Posterior cingulate gyrus (tissue), 11 donors: ENCODE results near the gene SAMHD1.
"Not testable (repeated sequence)": the region's sequence is repeated elsewhere in the genome, so short reads cannot be mapped to it uniquely, and the experiment has no call there.

Experiments
- DNase-seq, 10 donors: peaks; one replicate each; pipeline versions ENCODE4 v3.0.0 to v3.0.0-alpha.2; 2020 to 2021; ENCODE audit warnings: mixed read lengths in 3 of 10
- intact Hi-C: fragments of 100-400 bp; cut with DNase I; formaldehyde crosslinking; loops from one replicate; pipeline ENCODE4 v1.15.1; 2023

SAMHD1 gene

DNA sequence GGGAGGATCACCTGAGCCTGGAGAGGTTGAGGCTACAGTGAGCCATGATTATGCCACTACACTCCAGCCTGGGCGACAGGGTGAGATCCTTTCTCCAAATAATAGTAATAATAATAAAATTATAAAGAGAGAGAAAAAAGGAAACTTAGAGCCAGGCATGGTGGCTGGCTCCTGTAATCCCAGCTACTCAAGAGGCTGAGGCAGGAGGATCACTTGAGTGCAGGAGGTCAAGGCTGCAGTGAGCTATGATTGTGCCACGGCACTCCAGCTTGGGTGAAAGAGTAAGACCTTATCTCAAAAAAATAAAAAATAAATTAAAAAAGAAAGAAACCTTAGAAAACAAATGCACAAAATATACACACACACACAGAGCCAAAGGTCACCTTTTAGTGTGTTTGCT lies 5.2 kb upstream of the SAMHD1 start:
- intact Hi-C loops: no loop called here
- DNase-seq: no peak

DNA sequence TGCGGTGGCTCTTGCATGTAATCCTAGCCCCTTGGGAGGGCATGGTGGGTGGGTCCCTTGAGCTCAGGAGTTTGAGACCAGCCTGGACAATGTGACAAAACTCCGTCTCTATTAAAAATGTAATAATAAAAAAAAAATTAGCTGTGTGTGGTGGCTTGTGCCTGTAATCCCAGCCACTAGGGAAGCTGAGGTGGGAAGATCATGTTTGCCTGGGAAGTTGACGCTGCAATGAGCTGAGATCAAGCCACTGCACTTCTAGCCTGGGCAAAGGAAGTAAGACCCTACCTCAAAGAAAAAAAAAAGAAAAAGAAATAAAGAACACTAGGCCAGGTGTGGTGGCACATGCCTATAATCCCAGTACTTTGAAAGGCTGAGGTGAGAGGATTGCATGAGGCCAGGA lies 4.5 kb upstream of the SAMHD1 start:
- DNase-seq: no peak
- intact Hi-C loops: no loop called here

DNA sequence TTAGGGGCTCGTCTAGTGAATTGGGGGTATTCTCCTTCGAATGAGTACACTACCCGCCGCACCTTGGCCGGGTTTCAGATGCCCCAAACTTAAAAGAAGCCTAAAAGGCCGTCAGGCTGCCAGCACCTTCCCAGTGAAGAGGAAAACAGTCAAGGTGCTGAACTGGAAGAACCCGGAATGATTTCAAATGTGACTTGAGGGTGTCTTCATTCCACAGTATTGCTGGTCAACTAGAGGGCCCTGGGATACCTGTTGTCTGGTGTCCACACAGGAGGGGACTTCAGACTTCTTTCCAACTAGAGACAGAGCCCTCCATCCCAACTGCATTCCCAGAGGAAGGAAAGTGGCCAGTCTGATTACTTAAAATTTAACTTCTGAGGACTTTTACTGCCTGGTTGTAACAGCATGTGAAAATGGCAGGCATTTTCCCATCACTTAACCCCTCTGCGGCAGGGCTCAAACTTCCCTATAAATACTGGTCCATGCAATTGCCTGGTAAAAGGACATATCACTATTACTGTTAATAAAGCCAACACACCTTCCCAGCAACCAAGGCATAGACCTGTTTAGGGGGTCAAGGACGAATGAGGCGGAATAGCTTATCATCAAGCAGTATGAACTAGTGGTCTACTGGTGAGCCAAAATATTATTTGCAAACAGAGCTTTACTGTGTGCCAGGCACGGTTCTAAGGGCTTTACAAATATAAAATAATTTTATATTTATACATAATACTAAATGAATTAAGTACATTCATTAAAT lies 651 bp upstream of the SAMHD1 start:
- intact Hi-C loops: no loop called here
- no peak for DNase-seq

DNA sequence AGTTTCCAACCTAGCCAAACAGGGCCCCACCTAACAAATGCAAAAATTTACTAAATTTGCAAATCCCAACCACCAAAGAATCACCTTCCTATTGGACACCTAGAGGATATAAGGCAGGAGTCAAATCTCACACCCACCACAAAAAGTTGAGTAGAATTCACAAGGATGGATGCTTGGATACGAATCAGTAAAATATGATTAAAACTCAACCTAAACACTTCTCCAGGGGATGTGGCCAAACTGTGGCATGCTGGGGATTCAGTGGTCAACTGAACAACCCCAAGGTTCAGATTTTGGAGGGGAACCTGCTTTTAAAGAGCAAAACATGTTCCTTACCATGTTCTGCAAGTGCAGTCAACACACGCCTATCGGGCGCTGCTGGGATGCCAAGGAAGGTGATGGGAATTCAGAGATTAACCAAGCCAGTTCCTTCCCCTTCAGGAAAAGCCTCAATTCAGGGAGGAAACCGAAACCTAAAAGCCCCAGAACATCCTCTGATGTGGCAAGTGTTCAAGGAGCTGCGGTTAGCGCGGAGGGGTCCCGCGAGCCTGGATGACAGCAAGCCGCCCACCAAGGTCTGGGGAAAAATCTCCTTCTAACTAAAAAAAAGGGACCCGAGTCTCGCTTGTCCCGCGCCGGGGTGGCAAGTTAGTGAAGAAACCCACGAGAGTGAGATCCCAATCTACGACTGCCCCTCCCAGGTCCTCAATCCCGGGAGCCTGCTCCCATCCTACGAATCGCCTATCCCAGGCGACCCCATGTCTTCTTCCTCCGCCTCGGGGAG lies 902 bp downstream of the SAMHD1 start:
- intact Hi-C loops: loop anchor here (1.0 kb wide), 1 partner anchor 146 kb away; no protein-coding TSS in a partner anchor

DNA sequence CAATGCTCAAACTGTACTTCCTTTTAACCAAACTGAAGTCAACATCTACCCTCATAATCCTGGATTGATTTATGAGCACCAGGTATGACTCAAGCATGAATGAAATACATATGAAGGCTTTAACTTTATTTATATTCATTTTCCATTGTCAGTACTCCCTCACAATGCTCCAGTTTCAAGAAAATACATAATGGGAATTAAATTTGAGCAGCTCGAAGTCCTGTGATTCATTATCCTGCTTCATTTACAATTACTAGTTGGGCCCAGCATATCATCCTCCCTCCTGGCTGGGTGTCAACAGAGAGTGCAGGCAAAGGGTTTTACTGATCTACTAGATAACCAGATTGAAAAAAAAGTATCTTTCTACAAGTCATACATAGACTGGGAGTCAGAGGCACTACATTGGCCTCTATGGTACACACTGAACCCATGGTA lies 10.1 kb downstream of the SAMHD1 start:
- DNase-seq: no peak
- intact Hi-C loops: no loop called here

More for the DNA sequence above, 902 bp downstream of the SAMHD1 start:
- DNase-seq: peak in 6 of 10 donors; percentile 6 to 86 (median 21)

DNA sequence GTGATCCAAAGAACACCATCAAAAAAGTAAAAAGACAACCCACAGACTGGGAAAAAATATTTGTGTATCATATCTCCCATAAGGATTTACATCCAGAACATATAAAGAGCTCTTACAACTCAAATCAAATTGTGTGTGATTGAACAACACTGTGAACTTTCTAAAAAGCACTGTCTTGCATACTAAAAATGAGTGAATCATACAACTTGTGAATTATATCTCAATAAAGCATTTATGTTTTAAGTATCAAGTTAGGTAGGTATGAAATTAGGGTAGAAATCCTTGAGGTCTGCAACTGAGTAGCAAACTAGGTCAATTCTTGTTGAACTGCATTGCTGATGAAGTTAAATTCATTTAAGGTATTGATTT lies 14.1 kb downstream of the SAMHD1 start:
- intact Hi-C loops: no loop called here
- no peak for DNase-seq

DNA sequence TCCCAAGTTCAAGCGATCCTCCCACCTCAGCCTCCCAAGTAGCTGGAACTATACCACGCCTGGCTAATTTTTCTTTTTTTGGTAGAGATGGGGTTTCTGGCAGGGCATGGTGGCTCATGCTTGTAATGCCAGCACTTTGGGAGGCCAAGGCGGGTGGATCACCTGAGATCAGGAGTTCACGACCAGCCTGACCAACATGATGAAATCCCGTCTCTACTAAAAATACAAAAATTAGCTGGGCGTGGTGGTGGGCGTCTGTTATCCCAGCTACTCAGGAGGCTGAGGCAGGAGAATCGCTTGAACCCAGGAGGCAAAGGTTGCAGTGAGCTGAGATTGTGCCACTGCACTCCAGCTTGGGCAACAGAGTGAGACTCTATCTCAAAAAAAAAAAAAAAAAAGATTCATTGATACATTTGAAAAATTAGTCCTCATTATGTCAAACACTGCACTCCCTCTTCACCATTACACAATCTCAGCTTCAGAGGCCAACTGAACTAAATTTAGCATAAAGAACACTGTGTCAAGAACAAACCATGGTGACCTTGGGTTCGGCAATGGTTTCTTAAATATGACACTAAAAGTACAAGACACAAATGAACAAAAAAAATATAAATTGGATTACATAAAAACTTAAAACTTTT lies 14.6 kb downstream of the SAMHD1 start:
- DNase-seq, intact Hi-C loops: not testable (repeated sequence)

DNA sequence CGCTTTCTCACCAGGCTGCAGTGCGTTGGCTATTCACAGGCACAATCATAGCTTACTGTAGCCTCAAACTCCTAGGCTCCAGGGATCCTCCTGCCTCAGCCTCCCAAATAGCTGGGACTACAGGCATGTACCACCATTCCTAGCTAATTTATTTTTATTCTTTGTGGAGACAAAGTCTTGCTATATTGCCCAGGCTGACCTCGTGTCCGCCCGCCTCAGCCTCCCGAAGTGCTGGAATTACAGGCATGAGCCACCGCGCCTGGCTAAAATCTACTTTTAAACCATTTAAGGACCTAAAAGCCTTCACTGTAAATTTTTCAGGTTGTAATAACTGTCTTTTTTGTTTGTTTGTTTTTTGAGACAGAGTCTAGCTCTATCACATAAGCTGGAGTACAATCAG lies 15.2 kb downstream of the SAMHD1 start:
- no peak for DNase-seq
- intact Hi-C loops: no loop called here

DNA sequence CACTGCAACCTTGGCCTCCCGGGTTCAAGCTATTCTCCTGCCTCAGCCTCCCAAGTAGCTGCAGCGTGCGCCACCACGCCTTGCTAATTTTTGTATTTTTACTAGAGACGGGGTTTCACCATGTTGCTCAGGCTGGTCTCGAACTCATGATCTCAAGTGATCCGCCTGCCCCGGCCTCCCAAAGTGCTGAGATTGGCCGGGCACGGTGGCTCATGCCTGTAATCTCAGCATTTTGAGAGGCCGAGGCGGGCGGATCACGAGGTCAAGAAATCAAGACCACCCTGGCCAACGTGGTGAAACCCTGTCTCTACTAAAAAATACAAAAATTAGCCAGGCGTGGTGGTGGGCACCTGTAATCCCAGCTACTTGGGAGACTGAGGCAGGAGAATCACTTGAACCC lies 17.9 kb downstream of the SAMHD1 start:
- intact Hi-C loops, DNase-seq: not testable (repeated sequence)

DNA sequence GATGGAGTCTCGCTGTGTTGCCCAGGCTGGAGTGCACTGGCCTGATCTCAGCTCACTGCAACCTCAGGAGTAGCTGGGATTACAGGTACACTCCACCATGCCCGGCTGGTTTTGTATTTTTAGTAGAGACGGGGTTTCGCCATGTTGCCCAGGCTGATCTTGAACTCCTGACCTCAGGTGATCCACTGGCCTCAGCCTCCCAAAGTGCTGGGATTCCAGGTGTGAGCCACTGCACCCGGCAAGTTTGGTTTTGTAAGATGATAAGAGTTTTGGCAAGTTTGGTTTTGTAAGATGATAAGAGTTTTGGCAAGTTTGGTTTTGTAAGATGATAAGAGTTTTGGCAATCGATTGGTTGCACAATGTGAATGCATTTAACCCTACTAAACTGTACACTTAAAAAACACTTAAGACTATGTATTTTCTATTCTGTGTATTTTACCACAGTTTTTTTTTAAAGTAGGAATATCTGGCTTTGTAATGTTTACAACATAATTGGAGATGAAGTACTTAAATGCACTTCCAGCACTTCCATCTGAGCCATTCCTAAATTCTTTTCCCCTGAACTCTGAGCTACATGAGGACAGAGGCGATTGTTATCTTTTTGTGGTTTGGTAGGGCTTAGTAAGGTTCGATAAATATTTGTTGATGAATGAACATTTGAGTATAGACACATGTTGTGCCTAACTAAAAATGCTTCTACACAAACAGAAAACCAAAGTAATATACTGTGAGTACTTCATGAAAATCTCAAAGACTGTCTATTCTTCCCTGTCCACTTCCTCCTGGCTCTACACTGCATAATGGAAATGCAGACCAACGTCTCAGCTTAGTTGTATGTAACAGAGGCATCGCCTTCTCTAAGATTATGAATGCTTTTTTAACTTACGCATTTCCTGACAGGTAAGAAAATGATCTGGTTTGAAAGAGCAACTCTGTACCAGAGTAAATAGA lies 18.8 kb downstream of the SAMHD1 start:
- intact Hi-C loops: no loop called here
- DNase-seq: no peak

DNA sequence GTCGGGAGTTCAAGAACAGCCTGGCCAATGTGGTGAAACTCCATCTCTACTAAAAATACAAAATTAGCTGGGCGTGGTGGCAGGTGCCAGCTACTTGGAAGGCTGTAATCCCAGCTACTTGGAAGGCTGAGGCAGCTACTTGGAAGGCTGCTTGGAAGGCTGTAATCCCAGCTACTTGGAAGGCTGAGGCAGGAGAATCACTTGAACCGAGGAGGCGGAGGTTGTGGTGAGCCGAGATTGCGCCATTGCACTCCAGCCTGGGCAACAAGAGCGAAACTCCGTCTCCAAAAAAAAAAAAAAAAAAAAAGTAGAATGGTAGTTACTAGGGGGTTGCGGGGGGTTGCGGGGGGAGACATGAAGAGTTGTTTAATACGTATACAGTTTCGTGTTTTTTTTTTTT lies 19.4 kb downstream of the SAMHD1 start:
- intact Hi-C loops, DNase-seq: not testable (repeated sequence)

DNA sequence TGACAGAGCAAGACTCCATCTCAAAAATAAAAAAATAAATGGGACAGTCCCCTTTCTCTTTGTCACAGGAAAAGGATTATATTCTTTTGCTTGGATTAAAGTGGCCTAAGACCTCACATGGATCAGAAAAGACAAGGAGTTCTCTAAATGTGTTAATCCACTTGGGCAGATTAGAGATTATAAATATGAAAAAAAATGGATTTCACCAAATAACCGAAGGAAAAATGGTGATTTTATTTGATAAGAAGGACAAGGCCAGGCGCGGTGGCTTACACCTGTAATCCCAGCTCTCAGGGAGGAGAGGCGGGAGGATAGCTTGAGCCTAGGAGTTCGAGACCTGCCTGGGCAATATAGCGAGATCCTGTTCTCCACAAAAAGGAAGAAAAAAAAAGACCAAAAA lies 21.8 kb downstream of the SAMHD1 start:
- intact Hi-C loops: no loop called here
- DNase-seq: no peak

DNA sequence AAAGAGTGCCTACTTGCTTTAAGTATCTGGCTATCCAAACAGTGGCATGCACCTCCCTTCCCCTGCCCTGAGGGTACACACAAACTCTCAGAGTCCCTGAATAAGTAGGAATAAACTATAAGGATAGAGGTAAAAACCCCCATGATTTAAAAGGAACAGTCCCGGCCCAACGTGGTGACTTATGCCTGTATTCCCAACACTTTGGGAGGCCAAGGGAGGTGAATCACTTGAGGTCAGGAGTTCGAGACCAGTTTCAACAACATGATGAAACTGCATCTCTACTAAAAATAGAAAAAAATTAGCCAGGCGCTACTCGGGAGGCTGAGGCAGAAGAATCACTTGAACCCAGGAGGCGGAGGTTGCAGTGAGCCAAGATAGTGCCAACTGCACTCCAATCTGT lies 22.2 kb downstream of the SAMHD1 start:
- intact Hi-C loops: no loop called here
- DNase-seq: no peak

DNA sequence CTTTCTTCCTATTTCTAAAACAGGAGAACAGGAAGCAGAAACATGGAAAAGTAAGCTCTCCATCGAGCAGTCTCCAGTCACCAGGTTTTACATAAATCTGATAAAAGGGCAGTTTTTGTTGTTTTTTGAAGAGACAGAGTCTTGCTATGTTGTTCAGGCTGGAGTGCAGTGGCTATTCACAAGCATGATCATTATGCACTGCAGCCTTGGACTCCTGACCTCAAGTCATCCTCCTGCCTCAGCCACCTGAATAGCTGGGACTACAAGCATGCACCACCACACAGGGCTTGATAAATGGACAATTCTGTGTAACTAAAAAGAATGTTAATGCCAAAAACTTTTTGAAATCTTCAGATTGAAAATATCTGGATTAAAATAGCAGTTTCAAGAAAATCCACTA lies 23.8 kb downstream of the SAMHD1 start:
- DNase-seq: no peak
- intact Hi-C loops: no loop called here

DNA sequence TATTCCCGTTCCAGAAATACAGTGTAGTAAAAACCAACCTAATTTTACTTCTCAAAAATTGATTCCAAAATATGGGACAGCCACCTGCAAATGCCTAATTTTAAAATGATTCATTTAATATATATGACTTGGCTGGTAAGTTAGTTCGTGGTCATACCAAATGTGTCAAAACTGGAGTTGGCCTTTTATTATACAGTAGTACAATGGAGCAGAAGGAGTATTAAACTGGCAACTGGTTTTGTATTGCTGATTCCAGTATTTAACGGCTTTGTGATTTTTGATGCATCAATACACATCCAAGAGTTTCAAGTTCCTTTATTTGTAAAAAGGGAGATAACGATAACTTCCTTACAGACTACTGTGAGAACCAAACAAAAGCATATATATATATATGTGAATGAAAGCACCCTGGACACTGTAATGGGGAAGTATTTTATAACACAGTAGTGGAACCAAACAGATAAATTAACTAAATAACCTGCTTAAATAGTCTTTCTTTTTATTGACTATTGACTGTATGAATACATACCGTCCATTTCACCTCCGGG lies 24.8 kb downstream of the SAMHD1 start:
- intact Hi-C loops: no loop called here
- no peak for DNase-seq

DNA sequence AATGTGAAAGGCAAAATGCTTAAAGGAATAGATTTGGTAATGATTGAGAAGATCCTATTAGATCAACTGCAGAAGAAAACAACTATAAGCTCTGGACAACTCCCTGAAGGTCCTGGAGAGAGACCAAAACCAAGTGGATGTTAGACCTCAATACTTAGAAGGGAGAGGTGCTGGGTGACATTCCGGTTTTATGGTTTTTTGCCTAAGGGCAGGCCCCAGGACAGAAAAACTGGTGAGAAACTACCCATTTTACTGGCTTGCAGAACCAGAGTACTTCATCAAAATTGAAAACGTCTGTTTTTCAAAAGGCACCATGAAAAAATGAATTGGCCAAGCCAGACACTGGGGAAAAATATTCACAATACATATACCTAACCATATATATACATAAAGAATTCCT lies 26.3 kb downstream of the SAMHD1 start:
- intact Hi-C loops: no loop called here
- DNase-seq: no peak

DNA sequence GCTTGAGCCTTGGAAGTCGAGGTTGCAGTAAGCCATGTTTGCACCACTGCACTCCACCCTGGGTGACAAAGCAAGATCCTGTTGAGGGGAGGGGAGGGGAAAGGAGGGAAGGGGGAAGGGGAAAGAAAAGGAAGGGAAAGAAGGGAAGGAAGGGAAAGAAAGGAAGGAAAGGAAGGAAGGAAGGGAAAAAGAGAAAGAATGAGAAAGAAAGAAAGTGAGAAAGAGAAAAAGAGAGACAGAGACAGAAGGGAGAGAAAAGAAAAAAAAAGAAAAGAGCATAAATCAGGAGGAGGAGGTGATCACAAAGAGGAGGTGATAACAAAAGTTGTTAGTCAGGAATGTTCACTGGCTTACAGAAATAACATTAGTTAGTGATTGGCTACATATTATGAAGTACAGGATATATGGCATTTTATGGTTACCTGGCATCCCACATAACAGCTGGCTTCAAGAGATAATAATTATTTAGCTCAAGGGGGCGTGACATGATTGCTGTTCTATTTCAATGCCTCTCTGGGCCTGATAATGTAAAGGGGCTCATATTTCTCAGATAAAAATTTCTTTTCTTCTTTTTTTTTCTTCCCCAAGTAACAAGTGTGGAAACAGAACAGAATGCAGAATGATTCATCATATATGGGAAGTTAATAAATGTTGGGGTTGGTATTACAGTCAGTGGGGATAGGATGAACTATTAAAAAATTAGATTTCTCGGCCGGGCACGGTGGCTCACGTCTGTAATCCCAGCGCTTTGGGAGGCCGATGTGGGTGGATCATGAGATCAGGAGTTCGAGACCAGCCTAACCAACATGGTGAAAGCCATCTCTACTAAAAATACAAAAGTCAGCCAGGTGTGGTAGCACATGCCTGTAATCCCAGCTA lies 27.1 kb downstream of the SAMHD1 start:
- DNase-seq: no peak

DNA sequence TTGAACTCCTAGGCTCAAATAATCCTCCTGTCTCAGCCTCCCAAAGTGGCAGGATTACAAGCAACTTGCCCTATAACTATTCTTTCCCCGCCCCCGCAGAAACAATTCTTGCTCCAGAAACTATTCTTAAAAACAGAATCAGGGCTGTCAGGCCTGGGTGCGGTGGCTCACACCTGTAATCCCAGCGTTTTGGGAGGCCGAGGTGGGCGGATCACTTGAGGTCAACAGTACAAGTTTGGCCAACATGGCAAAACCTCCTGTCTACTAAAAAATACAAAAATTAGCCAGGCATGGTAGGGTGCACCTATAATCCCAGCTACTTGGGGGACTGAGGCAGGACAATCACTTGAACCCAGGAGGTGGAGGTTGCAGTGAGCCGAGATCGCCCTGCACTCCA lies 31.2 kb downstream of the SAMHD1 start:
- DNase-seq: peak in 1 of 10 donors; percentile 36
- intact Hi-C loops: no loop called here

More for the DNA sequence above, 27.1 kb downstream of the SAMHD1 start:
- intact Hi-C loops: no loop called here

DNA sequence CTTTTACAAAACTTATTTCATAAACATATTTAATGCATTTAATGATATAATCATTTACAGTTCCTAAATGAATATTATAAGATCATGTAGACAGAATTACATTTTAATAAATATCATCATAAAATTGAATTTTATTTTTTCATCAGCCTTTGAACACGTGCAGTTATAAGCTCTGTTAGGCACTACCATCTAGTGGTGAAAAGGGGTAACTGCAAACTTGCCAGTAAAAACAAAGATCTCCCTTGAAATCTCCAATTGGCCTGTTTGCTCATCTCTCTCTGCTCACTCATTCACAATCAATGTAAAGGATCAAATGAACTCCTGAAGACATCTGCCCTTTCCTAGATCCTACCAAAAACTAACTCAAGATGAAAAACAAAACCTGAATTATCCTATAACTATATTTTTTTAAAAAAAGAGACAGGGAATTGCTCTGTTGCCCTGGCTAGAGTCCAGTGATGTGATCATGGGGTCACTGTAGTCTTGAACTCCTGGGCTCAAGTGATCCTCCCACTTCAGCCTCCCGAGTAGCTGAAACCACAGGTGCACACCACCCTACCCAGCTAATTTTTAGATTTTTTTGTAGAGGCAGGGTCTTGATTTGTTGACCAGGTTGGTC lies 31.7 kb downstream of the SAMHD1 start:
- intact Hi-C loops: no loop called here

More for the DNA sequence above, 31.7 kb downstream of the SAMHD1 start:
- DNase-seq: no peak
